Mesodermal cell (in vitro differentiated cells): Measurements from ENCODE around the gene FLVCR2.

Source experiments
- H3K27ac ChIP-seq: 2 replicates; pipeline ENCODE4 v1.7.0; 2013; ENCODE audit warnings: mild to moderate bottlenecking, low read depth, low read length, moderate library complexity; ENCODE audit not compliant: severe bottlenecking
- H3K36me3 ChIP-seq: 2 replicates; pipeline ENCODE4 v1.7.1; 2013; ENCODE audit warnings: mild to moderate bottlenecking, low read length, moderate library complexity; ENCODE audit not compliant: control insufficient read depth, insufficient read depth
- H3K4me1 ChIP-seq: one replicate; pipeline ENCODE4 v1.7.1; 2013; ENCODE audit warnings: mild to moderate bottlenecking, low read length; ENCODE audit not compliant: insufficient read depth, control insufficient read depth, poor library complexity, severe bottlenecking
- H3K4me3 ChIP-seq: 2 replicates; pipeline ENCODE4 v1.7.0; 2013; ENCODE audit warnings: low read length, control low read depth, mild to moderate bottlenecking; ENCODE audit not compliant: insufficient read depth, poor library complexity, severe bottlenecking; ENCODE audit errors: extremely low read depth
- H3K9me3 ChIP-seq: 2 replicates; pipeline ENCODE4 v1.7.1; 2013; ENCODE audit warnings: mild to moderate bottlenecking, low read length, moderate library complexity; ENCODE audit not compliant: control insufficient read depth
- WGBS, 2 experiments: methylation state at CpG; one replicate each; pipeline ENCODE4 v1.1.5; 2013; ENCODE audit warnings: missing lambda C conversion rate in 2 of 2; ENCODE audit not compliant: insufficient coverage in 2 of 2; 5-methylcytosine and 5-hydroxymethylcytosine counted together

Gene FLVCR2

DNA sequence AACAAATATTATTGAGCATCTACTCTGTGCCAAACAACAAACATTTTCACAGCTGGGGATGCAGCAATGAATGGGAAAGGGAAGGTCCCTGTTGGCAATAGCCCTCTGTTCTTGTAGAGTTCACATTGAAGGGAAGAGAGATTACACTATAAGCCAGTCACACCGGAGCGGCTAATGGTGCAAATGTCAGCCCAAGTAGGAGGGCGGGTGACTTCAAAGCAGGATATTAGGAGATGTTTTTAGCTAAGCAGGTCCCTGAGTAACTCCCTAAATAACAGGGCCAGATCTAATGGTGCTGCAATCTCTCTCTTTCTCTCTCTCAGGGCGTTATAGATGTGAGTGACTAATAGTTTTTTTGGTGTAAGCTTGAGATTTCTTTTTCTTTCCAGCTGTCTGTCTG, 30.7 kb downstream of the FLVCR2 start:
- Histone ChIP-seq H3K4me3 (no peak overlapping the region), H3K9me3 (peaks cover 17% of the 10 kb centered on the region), H3K36me3 (no peaks in the 10 kb centered on the region), H3K4me1 (peaks cover 23% of the 10 kb centered on the region), H3K27ac (no peak overlapping the region)
- 86 to 100% methylated on average over 1 to 2 of the region's 4 CpGs for WGBS, 2 experiments

- H3K27ac ChIP-seq: no peak overlapping the region
These were observed 31.4 kb downstream of the FLVCR2 start for GRCh38 chr14:75609606-75610475.

GRCh38 chr14:75610834-75611233, 32.4 kb downstream of the FLVCR2 start:
- Histone ChIP-seq H3K9me3 (peaks cover 17% of the 10 kb centered on the region), H3K36me3 (no peaks in the 10 kb centered on the region), H3K27ac (no peak overlapping the region), H3K4me1 (peaks cover 15% of the 10 kb centered on the region), H3K4me3 (no peak overlapping the region)
- WGBS, 2 experiments: 100% methylated on average over 1 of the region's 4 CpGs

More at GRCh38 chr14:75609606-75610475, 31.4 kb downstream of the FLVCR2 start:
- WGBS, 2 experiments: 84 to 96% methylated on average over 6 of the region's 9 CpGs
- H3K36me3 ChIP-seq: no peaks in the 10 kb centered on the region
- H3K4me3 ChIP-seq: no peak overlapping the region
- H3K9me3 ChIP-seq: peaks cover 17% of the 10 kb centered on the region
- H3K4me1 ChIP-seq: peaks cover 22% of the 10 kb centered on the region

DNA sequence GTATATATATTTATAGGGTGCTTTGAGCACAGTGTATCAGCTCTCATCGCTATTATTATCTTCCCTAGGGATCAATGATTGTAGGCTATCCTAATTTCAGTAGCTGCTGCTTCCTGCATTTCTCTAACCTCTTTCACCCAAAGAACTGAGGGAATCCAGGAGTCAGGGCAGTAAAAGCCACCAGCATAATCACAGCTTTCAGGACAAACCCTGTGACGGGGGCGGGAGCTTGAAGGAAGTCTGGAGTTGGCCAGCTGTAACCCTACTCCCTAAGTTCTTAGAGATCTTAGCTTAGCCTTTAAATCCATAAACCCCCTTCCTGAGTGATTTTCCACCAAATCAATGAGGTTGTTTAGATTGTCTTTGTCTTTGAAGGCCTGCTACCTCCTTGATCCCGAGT, 33.7 kb downstream of the FLVCR2 start:
- peaks cover 15% of the 10 kb centered on the region for H3K4me1 ChIP-seq
- H3K36me3 ChIP-seq: no peaks in the 10 kb centered on the region
- H3K4me3 ChIP-seq: no peak overlapping the region
- WGBS, 2 experiments: 92% methylated on average over 3 of the region's 4 CpGs; no CpG with 5 or more reads in 1 of the 2 experiments
- H3K27ac ChIP-seq: peak overlapping the region; percentile 59
- peaks cover 17% of the 10 kb centered on the region for H3K9me3 ChIP-seq

DNA sequence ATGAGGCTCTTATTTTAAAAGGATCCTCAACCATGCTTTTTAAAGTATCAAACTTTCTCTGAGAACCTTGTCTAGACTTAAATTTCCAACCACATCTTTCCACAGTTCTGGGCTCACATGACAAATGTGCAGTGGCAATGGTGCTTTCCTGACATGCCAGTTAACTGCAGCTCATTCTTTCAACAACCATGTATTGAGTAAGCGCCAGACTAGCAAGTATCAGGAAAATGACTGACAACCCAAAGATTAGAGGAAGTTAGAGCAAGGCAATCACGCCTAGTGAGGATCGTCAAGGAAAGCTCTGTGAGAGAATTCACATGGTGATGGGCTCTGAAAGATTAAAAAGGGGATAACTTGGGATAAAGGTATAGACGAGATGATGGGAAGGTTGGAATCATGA, 35.8 kb downstream of the FLVCR2 start:
- Histone ChIP-seq H3K9me3 (peaks cover 6% of the 10 kb centered on the region), H3K4me1 (peaks cover 13% of the 10 kb centered on the region), H3K36me3 (no peaks in the 10 kb centered on the region), H3K27ac (no peak overlapping the region), H3K4me3 (no peak overlapping the region)
- WGBS, 2 experiments: 70 to 92% methylated on average over 3 to 4 of the region's 4 CpGs

DNA sequence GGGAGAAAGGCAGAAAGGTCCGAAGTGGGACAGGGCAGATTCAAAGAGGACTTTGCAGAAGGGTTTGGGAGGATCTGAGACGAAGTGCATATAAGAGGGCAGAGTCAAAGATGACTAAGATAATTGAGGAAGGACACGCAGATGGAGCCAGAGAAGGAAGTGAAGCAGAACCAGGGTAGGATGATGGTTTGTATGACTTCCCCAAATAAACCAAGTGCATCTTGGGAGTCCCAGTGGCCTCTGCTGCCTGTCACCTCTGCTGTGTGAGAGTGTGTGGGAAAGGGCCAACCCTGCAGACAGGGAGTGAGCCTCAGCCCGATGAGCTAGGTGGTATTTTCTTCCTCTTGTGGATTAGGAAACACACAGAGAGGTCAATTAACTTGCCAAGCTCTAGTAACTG, 36.8 kb downstream of the FLVCR2 start:
- H3K4me3 ChIP-seq: no peak overlapping the region
- WGBS, 2 experiments: 96 to 98% methylated on average over 3 to 4 of the region's 4 CpGs
- peaks cover 8% of the 10 kb centered on the region for H3K4me1 ChIP-seq
- no peak overlapping the region for H3K27ac ChIP-seq
- peaks cover 6% of the 10 kb centered on the region for H3K9me3 ChIP-seq
- no peaks in the 10 kb centered on the region for H3K36me3 ChIP-seq

GRCh38 chr14:75619548-75619947, 41.1 kb downstream of the FLVCR2 start:
- Histone ChIP-seq H3K36me3 (no peaks in the 10 kb centered on the region), H3K27ac (no peak overlapping the region), H3K4me3 (no peak overlapping the region), H3K9me3 (no peaks in the 10 kb centered on the region), H3K4me1 (no peaks in the 10 kb centered on the region)
- WGBS, 2 experiments: 100% methylated on average over 1 of the region's 1 CpG

GRCh38 chr14:75625034-75625433, 46.6 kb downstream of the FLVCR2 start:
- H3K9me3 ChIP-seq: no peaks in the 10 kb centered on the region
- 100% methylated on average over 1 of the region's 3 CpGs for WGBS, 2 experiments

DNA sequence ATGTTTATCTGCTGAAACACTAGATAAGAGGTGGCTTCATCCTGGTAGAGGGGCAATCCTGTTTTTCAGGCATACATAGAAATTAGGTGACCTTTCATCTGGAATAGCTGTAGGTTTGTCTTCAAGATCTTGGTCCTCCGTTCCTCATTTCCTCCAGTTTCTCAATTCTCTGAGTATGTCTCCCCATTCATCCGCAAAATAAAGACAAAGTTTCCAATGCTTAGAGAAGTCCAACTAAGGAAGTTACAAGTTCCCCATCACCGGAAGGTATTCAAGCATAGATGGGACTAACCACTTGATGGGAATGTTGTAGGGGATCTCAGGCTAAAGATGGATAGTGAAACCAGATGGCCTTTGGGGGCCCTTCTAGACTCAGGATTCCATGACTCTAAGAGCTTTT, 48.0 kb downstream of the FLVCR2 start:
- Histone ChIP-seq H3K36me3 (no peaks in the 10 kb centered on the region), H3K4me1 (no peaks in the 10 kb centered on the region), H3K27ac (no peak overlapping the region), H3K9me3 (no peaks in the 10 kb centered on the region), H3K4me3 (no peak overlapping the region)
- 100% methylated on average over 2 of the region's 3 CpGs for WGBS, 2 experiments

More at GRCh38 chr14:75625034-75625433, 46.6 kb downstream of the FLVCR2 start:
- H3K27ac ChIP-seq: no peak overlapping the region
- H3K36me3 ChIP-seq: no peaks in the 10 kb centered on the region
- no peaks in the 10 kb centered on the region for H3K4me1 ChIP-seq
- H3K4me3 ChIP-seq: no peak overlapping the region

GRCh38 chr14:75626863-75627262, 48.4 kb downstream of the FLVCR2 start:
- H3K9me3 ChIP-seq: no peaks in the 10 kb centered on the region
- H3K4me3 ChIP-seq: no peak overlapping the region
- no peaks in the 10 kb centered on the region for H3K4me1 ChIP-seq
- 100% methylated on average over 1 of the region's 3 CpGs for WGBS, 2 experiments
- H3K27ac ChIP-seq: no peak overlapping the region
- H3K36me3 ChIP-seq: no peaks in the 10 kb centered on the region

- H3K9me3 ChIP-seq: no peaks in the 10 kb centered on the region
- H3K4me1 ChIP-seq: no peaks in the 10 kb centered on the region
- no peak overlapping the region for H3K27ac ChIP-seq
- H3K36me3 ChIP-seq: no peaks in the 10 kb centered on the region
- 87 to 91% methylated on average over 3 to 4 of the region's 4 CpGs for WGBS, 2 experiments
- no peak overlapping the region for H3K4me3 ChIP-seq
These were observed 49.0 kb downstream of the FLVCR2 start for GRCh38 chr14:75627406-75627805.
